GM21367 (cell line): ENCODE data around the gene PRRG2.

ENCODE experiments used
- ATAC-seq: cut with Tn5 transposase; IDR thresholded peaks from one replicate; pipeline ENCODE4 v1.9.1; 2021; ENCODE audit not compliant: unreplicated experiment

Gene PRRG2

DNA sequence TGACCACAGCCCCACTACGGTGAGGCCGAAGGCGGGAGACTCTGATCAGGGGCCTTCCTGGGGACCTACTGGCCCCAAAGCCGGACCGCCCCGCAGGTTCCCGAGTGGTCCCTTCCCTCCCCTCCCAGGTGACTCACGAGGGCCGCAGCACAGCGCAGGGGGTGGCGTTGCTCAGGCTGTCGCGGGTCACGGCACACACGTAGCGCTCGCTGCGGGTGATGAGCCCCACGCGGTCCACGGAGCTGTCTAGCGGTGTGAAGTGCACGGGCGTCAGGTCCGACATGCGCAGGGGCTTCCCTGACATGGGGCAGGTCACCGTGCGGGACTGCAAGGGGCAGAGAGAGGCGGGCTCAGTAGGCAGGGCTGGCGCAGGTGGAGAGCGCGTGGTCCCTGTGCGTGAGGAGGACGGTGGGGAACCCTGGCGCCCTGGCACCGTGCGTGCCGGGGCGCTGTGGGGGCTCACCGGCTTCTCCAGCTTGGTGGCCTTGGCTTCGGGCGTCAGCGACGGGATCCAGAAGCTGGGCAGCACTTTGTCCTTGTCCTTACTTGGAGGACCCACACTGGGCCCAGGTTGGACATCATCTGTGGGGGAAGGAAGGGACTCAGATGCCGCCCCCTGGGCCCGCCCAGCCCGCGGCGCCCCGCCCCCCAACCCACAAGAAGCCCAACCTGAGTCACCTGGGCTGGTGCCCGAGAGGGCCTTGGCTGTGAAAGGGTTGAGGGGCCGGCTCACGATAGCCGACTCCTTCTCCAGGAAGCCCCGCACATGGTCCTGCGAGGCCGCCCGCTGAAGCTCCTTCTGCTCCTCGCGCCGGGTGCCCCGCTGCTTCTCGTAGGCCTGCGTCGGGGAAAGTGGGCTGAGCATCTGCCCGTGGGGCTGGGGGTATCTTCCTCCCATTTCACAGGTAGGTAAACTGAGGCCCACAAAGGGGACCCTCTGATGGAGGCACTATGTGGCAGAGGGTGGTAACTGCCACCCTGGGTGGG is 24.4 kb upstream of the PRRG2 start:
- no peak for ATAC-seq

DNA sequence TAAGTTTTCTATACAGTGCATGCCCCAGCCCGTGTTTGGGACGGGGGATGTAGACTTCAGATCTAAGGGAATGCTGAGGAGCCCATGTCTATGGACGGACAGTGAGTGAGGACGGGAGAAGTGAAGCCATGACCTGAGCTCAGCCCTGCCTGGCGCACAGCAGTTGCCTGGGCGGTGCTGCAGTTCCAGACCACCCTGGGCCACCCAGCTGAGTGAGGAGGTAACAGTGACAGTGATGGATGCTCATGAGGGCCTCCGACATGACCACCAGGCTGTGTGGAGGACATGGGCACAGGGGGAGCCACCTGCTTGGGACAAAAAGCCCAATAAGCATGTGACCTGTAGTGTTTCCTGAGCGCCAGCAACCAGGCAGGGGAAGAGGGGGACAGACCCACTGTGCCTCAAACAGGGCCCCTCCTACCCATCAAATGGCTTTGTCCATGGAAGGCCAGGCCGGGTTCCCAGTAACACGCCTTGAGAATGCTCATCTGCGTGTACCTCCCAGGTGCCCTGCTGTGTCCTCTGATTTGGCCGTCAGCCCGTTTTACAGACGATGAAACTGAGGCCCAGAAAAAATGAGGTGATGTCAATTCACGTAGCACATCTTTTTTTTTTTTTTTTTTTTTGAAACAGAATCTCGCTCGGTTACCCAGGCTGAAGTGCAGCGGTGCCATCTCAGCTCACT is 23.3 kb upstream of the PRRG2 start:
- no peak for ATAC-seq

DNA sequence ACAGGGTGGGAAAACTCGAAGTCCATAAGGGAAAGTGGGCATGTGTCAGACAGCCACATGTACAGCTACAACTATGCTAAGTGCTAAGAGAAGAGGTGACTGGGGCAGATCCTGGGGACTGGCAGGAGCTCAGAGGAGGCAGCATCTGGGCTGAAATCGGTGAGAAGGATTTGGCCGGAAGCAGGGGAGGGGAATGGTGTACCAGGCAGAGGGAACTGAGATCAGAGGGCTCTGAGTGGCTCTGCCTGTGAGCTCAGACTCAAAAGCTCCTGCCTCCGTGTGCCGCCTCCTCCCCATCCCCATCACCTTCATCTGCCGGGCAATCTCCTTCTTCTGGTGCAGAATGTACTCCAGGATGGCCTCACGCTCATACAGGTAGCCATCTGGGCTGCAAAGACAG is 22.5 kb upstream of the PRRG2 start:
- ATAC-seq: no peak

DNA sequence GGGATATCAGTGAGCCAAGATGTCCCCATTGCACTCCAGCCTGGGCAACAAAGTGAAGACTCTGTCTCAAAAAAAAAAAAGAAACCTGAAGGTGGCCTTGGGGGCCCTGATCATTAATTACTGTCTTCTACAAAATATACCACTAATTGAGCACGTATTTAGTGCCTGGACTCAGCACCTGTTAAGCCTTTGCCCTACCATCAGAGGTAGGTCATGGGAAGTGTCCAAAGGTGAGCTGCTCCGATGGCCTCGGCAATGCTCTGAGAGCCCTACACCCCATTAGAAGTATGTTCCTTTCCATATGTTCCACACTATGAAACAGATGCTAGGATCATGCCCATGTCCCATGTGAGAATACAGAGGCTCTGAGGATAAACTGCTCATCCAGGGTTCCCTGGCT is 21.7 kb upstream of the PRRG2 start:
- ATAC-seq: no peak

DNA sequence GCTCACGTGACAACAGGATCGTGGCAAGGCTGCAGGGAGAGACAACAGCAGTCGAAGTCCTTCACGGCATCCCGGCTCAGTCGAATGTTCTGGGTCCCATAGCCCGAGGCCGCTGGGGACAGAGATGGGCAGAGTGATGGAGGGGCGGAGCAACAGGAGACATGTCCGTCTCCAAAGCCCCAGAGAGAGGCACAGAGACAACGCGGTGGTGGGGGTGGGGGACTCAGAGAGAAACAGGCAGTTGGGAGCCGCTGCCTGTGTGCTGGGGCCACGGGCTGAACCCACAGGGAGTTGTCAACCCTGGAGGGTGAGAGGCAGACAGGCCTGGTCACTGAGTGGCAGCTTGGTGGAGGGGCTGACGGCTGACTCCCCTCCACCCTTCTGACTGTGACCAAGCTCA is 21.2 kb upstream of the PRRG2 start:
- no peak for ATAC-seq

DNA sequence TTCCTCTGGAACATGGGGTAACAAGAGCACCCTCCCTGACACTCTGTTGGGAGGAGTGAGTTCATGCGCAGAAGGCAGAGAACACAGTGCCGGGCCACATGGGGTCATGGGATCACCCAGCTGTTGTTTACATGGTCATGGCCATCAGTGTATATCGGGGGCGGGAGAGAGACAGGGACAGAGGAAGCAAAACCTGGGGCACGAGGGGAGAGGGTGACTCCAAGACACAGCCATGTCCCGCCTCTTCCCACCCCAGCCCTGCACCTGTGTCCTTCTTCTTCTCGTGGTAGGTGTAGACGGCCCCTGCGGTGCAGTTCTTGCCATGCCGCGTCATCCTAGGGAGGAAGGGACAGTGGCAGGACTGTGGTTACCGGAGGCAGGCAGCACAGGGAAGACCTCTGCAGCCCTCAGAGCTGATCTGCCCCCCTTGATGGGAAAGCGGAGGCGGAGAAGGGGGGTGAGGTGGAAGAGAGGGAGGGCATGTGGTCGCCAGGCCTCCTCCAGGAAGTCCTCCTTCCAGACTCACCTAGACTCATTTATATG is 20.7 kb upstream of the PRRG2 start:
- ATAC-seq: no peak

DNA sequence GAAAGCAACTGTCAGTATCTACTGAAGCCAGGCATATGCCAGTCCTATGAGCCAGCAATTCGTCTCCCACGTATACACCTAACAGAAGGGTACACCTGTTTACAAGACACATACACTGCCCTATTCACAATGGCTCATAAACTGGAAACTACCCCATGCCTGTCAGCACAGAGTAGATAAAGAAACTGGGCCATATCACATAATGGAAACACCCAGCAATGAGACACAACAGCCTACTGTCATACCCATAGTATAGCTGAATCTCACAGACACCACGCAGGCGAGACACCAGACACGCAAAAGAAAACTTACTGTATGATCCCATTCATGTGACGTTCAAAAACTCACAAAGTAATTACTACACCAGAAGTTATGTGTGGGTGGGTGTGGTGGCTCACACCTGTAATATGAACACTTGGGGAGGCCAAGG is 16.5 kb upstream of the PRRG2 start:
- ATAC-seq: no peak

DNA sequence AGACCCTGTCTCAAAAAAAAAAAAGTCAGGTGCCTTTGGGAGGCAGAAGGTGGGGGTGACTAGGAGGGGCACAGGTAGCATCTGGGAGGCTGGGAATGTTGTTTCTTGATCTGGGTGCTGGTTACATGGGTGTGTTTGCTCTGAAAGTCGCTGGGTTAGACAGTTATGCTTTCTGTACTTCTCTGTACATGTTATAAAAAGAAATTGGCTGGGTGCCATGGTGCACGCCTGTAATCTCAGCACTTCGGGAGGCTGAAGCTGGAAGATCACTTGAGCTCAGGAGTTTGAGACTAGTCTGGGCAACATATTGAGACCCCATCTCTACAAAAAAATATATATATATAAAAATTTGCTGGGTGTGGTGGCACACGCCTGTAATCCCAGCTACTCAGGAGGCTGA is 15.9 kb upstream of the PRRG2 start:
- no peak for ATAC-seq

DNA sequence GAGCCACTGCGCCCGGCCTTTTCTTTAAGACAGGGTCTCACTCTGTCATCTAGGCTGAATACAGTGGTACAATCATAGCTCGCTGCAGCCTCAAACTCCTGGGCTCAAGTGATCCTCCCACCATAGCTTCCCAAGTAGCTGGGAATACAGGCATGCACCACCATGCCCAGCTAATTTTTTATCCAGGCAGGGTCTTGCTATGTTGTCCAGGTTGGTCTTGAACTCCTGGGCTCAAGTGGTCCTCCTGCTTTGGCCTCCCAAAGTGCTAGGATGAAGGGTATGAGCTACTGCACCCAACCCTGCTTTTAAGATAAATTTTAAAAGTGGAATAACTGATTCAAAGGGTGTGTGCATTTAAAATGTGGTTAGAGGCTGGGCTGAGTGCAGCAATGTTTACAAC is 14.8 kb upstream of the PRRG2 start:
- ATAC-seq: no peak

DNA sequence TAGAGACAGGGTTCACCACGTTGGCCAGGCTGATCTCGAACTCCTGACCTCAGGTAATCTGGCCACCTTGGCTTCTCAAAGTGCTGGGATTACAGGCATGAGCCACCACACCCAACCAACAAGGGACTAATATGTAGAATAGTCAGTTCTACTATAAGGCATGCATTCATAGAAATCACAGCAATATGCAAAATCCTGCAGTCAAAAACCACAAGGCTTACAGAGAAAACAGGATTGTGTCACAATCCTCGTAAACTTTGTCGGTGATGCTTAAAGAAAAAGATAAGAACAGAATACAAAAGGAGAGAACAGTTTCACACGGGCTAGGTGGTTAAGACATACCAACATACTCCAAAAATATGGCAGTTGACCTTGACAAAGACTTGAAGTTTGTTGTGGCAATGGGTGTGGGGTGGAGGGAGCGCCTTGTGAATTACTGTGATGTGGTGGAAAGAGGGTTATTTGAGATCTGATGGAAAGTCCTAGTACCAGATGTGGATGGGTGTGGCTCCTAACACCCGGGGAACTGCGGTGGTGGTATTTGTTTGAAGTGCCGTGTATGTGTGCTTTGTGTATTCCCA is 13.2 kb upstream of the PRRG2 start:
- ATAC-seq: no peak

DNA sequence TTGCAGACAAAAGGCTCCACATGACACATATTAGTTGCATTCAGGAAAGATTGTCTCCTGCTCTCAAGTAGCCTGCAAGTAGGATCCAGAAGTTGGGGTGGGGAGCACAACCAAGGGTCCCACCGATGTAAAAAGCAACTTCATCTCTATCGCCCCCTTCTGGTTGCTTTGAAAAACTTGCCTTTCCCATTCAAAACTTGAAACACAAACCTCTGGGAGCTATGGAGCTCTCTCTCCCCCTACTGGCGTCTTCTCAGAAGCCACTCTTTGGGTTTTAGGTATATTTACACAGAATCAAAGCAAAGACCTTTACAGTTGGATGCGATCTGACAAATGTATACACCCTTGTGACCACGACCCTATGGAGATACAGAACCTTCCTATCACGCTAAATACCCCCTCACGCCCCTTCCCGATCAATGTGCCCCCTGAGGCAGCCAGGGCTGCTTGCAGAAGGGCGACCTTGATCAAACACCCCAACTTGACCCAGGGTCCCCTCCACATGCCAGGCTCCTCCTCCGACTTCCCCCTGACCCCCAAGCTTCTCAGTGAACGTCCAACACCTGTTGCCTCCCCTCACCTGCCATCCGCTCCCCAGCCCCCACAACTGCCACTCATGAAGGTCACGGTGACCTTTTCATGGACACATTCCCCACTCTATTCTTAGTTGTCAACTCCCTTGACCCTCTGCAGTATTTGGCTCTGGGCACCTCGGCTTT is 10.8 kb upstream of the PRRG2 start:
- no peak for ATAC-seq

DNA sequence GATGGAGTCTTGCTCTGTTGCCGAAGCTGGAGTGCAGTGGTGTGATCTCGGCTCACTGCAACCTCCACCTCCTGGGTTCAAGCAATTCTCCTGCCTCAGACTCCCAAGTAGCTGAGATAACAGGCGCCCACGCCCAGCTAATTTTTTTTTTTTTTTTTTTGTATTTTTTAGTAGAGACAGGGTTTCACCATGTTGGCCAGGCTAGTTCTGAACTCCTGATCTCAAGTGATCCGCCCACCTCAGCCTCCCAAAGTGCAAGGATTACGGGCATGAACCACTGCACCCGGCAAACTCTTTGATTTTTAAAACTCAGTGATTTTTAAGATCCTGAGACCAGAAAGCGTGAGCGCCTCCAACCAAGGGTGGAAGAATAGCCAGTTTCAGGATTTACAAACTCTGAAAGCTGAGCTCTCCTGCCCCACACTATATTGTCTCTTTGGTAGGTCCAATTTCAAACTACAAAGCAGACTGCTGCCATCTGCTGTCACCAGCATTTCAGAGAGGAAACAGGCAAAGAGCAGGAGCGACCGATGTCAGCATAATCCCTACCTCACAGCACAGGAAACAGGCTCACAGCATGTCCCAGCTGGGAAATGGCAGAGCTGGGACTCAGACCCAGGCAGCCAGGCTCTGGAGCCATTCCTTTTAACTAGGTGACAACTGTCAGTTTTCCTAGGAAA is 10.0 kb upstream of the PRRG2 start:
- no peak for ATAC-seq

DNA sequence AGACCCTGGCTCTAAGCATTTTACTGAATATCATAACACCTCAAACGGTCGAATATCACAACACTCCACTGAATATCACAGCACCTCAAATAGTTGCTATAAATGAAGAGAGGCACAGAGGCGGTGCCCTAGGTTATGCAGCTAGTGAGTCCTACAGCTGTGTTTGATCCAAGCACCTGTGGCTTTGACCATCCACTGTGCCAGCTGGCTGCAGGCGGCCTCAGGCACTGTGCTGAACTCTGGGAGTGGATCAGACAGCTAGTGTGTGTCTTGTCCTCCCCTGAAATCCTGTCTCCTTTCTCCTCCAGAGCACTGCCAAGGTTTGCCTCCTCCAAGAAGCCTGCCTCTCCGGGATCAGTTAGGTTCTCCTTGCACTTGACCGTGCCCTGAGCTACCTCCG is 8.1 kb upstream of the PRRG2 start:
- ATAC-seq: no peak

DNA sequence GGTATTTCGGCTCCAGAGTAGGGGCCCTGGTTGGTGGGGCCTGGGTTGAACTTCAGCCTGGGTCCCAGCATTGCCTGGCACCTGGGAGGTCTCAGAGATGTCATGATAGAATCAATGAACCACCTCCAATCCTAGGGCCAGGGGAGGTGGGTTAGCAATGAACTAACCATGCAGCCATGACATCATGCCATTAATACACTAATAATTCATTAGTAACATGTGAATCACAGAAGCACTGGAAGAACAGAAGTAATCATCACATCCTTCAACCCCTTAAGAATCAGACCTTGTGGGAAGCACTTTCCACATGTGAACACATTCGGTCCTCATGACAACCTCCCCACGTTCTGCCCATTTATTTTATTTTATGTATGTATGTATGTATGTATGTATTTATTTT is 7.7 kb upstream of the PRRG2 start:
- no peak for ATAC-seq

DNA sequence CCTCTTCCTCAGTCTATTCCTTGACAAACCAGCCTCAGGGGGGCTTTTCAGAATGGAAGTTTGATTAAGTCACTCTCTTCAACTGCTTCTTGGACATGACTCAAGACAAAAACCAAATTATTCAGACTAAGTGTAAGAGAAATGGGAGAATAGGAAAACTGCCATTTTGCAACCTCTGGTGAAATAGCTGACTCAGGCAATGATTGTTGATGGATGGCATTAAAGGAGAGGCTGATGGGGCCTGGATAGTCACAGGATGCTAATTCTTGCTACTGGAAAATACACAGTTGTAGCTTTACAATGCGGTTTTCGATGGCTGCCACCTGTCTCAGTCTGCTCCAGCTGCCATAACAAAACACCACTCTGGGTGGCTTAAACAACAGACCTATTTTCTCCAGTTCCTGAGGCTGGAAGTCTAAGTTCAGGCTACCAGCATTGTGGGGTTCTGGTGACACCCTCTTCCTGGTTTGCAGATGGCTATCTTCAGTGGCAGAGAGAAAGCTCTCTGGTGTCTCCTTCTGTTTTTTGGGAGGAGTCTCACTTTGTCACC is 6.8 kb upstream of the PRRG2 start:
- ATAC-seq: no peak

DNA sequence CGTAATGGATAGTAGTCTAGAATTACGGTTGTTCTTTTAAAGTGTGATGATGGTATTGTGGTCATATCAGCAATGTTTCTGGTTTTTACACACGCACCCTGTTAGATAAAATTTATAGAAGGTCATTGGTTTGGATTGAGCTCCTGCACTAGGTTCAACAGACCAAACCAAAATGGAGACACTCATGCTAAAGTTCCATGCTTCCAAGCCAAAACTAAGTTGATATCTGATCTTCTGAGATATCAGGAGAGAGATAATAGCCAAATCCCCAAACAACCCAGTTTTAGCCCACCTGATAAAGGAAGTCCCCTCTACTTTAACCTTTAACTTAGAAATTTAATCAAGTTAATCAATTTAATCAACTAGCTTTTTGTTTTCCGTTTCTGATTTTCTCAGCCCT is 1.9 kb upstream of the PRRG2 start:
- ATAC-seq: no peak

DNA sequence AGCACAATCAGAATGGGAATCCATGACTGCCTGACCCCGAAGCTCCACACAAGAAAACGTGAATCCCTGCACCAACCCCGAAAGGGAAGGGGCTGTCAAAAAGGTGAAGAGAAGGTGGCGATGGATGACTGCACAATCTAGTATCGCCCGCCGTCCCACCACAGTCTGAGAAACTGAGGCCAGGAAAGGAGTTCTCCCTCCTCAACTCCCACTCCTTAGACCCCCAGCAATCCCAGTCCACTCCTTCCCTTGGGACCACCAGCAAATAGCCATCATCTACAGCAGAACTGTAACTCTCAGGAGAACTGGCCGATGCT is 1.2 kb upstream of the PRRG2 start:
- no peak for ATAC-seq

DNA sequence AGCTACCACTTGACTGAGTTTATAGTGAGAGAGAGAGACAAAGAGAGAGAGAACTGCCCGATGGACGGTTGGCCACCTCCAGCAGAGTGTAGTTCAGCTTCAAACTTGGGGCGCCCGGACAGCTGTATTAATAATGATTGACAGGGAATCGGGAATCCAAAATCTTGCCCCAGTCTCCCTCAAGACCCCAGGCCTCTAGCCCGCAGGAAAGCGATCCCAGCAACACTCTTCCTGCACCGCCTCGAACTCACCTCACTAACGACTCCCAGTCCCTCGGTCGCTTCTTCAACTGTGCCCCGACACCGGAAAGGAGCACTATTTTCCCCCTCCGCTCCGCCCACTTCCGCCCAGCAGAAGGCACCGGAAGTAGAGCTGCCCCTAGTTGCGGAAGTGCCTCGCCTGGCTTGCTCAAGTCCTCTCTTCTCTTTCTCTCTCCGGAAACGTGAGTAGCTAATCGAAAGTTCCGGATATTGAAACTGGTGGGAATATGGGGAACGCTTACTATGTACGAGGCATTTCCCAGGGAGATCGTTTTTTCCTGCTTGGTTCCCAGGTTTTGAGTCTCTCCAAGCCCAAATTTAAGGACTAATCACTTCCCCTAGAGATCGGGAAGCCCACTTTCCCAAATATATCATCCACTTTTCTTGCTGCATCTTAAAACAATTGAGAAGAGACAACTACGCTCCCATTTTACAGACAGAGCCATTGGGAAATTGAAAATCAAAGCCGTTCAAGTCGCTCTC is 681 bp upstream of the PRRG2 start, which contains the start of gene NOSIP:
Gene NOSIP, minus strand, starts transcription at position 293 of the 743 bp plus-strand sequence. CDS start 19,865 bp downstream, outside the sequence.
- ATAC-seq: peak; percentile 72

DNA sequence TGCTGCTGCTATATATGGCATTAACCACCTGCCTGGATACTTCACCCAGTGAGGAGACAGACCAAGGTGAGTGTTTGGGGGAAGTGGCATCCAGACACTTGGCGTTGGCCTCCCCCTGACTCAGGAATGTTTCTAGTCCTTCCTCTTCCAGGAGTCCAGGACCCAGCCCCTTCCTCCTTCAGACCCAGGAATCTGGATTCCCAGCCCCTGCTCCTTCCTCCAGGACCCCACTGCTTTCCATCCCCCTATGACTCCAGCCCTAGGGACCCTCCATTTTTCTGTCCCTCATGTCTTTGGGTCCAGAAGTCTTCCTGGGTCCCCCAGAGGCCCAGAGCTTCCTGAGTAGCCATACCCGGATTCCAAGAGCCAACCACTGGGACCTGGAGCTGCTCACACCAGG is 2.1 kb downstream of the PRRG2 start:
- no peak for ATAC-seq

DNA sequence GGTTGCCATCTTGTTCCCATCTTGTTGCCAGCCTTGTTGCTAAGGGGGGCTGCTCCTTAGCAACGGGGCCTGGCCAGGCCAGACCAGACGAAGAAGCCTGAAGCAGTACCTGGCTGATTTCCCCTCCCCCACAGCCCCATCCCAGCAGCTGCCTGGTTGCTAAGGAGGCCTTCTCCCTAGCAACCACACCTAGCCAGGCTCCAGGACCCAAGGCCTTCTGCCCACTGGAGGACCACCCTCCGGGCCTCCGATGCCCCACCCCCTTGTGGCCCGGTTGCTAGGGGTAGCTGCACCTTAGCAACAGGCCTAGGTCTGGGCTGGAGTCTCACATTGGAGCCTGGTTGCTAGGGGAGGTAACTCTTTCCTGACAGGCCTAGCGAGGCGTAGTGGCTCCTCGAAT is 3.9 kb downstream of the PRRG2 start:
- no peak for ATAC-seq
